ENCODE data around the gene CWC15. TPM values are rescaled to one million over a fixed set of nuclear protein-coding genes. Genes with fewer than 3 reads are reported as not detected.
"Not testable (repeated sequence)": the region's sequence is repeated elsewhere in the genome, so short reads cannot be mapped to it uniquely, and the experiment has no call there.

Gene CWC15
- total RNA-seq = 89.5 TPM

GRCh38 chr11:94973099-94973968, at the start of gene CWC15, which contains the start of gene KDM4D:
TSS of gene CWC15 (minus strand) at chr11:94973556. CDS start at chr11:94972185, 1,371 bp downstream.
TSS of gene KDM4D (plus strand) at chr11:94973709. CDS start at chr11:94997373, 23,664 bp downstream.
- Histone ChIP-seq H3K4me1 (ENCODE audit: insufficient read depth, low read length) (peaks cover 10% of the 10 kb centered on the region), H3K27me3 (ENCODE audit: insufficient read depth, low read length) (no peaks in the 10 kb centered on the region), H3K4me3 (ENCODE audit: low read length) (peak within 1 kb of the TSS; percentile 89), H3K9me3 (ENCODE audit: low read depth, low read length) (no peaks in the 10 kb centered on the region)

GRCh38 chr11:95021468-95021867, 48.1 kb upstream of the CWC15 start:
- not testable (repeated sequence) for H3K4me3 ChIP-seq (ENCODE audit: low read length); H3K27me3 ChIP-seq (ENCODE audit: insufficient read depth, low read length); H3K4me1 ChIP-seq (ENCODE audit: insufficient read depth, low read length); H3K9me3 ChIP-seq (ENCODE audit: low read depth, low read length)

- Histone ChIP-seq H3K27me3 (ENCODE audit: insufficient read depth, low read length) (peaks cover 5% of the 10 kb centered on the region), H3K9me3 (ENCODE audit: low read depth, low read length) (no peaks in the 10 kb centered on the region), H3K4me1 (ENCODE audit: insufficient read depth, low read length) (no peaks in the 10 kb centered on the region), H3K4me3 (ENCODE audit: low read length) (no peak overlapping the region)
Observed at GRCh38 chr11:95016139-95016538, 42.8 kb upstream of the CWC15 start.

GRCh38 chr11:95014184-95014821, 40.9 kb upstream of the CWC15 start:
- no peaks in the 10 kb centered on the region for H3K9me3 ChIP-seq (ENCODE audit: low read depth, low read length)
- H3K27me3 ChIP-seq (ENCODE audit: insufficient read depth, low read length) = peaks cover 5% of the 10 kb centered on the region
- H3K4me3 ChIP-seq (ENCODE audit: low read length) = no peak overlapping the region
- no peaks in the 10 kb centered on the region for H3K4me1 ChIP-seq (ENCODE audit: insufficient read depth, low read length)

GRCh38 chr11:95011376-95011775, 38.0 kb upstream of the CWC15 start:
- Histone ChIP-seq H3K9me3 (ENCODE audit: low read depth, low read length) (no peaks in the 10 kb centered on the region), H3K4me3 (ENCODE audit: low read length) (no peak overlapping the region), H3K4me1 (ENCODE audit: insufficient read depth, low read length) (no peaks in the 10 kb centered on the region), H3K27me3 (ENCODE audit: insufficient read depth, low read length) (peaks cover 14% of the 10 kb centered on the region)

- no peaks in the 10 kb centered on the region for H3K9me3 ChIP-seq (ENCODE audit: low read depth, low read length)
- H3K27me3 ChIP-seq (ENCODE audit: insufficient read depth, low read length) = peaks cover 9% of the 10 kb centered on the region
- no peak overlapping the region for H3K4me3 ChIP-seq (ENCODE audit: low read length)
- H3K4me1 ChIP-seq (ENCODE audit: insufficient read depth, low read length) = no peaks in the 10 kb centered on the region
Observed at GRCh38 chr11:95005642-95006041, 32.3 kb upstream of the CWC15 start.

- Histone ChIP-seq H3K27me3 (ENCODE audit: insufficient read depth, low read length) (peaks cover 4% of the 10 kb centered on the region), H3K9me3 (ENCODE audit: low read depth, low read length) (no peaks in the 10 kb centered on the region), H3K4me1 (ENCODE audit: insufficient read depth, low read length) (no peaks in the 10 kb centered on the region), H3K4me3 (ENCODE audit: low read length) (no peak overlapping the region)
Observed at GRCh38 chr11:95003716-95004115, 30.4 kb upstream of the CWC15 start.

- no peaks in the 10 kb centered on the region for H3K4me1 ChIP-seq (ENCODE audit: insufficient read depth, low read length)
- no peak overlapping the region for H3K4me3 ChIP-seq (ENCODE audit: low read length)
- H3K9me3 ChIP-seq (ENCODE audit: low read depth, low read length) = no peaks in the 10 kb centered on the region
- H3K27me3 ChIP-seq (ENCODE audit: insufficient read depth, low read length) = no peaks in the 10 kb centered on the region
Observed at GRCh38 chr11:94998285-94998684, 24.9 kb upstream of the CWC15 start.

GRCh38 chr11:94997437-94997836, 24.1 kb upstream of the CWC15 start:
- no peak overlapping the region for H3K4me3 ChIP-seq (ENCODE audit: low read length)
- no peaks in the 10 kb centered on the region for H3K27me3 ChIP-seq (ENCODE audit: insufficient read depth, low read length)
- H3K9me3 ChIP-seq (ENCODE audit: low read depth, low read length) = no peaks in the 10 kb centered on the region
- H3K4me1 ChIP-seq (ENCODE audit: insufficient read depth, low read length) = no peaks in the 10 kb centered on the region

GRCh38 chr11:94993400-94993943, 20.1 kb upstream of the CWC15 start:
- Histone ChIP-seq H3K9me3 (ENCODE audit: low read depth, low read length) (no peaks in the 10 kb centered on the region), H3K27me3 (ENCODE audit: insufficient read depth, low read length) (peaks cover 5% of the 10 kb centered on the region), H3K4me3 (ENCODE audit: low read length) (no peak overlapping the region), H3K4me1 (ENCODE audit: insufficient read depth, low read length) (no peaks in the 10 kb centered on the region)

GRCh38 chr11:94988748-94989147, 15.4 kb upstream of the CWC15 start:
- no peaks in the 10 kb centered on the region for H3K9me3 ChIP-seq (ENCODE audit: low read depth, low read length)
- H3K4me1 ChIP-seq (ENCODE audit: insufficient read depth, low read length) = no peaks in the 10 kb centered on the region

GRCh38 chr11:94987378-94987777, 14.0 kb upstream of the CWC15 start:
- H3K9me3 ChIP-seq (ENCODE audit: low read depth, low read length) = no peaks in the 10 kb centered on the region
- no peaks in the 10 kb centered on the region for H3K4me1 ChIP-seq (ENCODE audit: insufficient read depth, low read length)
- peaks cover 14% of the 10 kb centered on the region for H3K27me3 ChIP-seq (ENCODE audit: insufficient read depth, low read length)
- H3K4me3 ChIP-seq (ENCODE audit: low read length) = no peak overlapping the region

More at GRCh38 chr11:94988748-94989147, 15.4 kb upstream of the CWC15 start:
- Histone ChIP-seq H3K4me3 (ENCODE audit: low read length) (no peak overlapping the region), H3K27me3 (ENCODE audit: insufficient read depth, low read length) (peaks cover 11% of the 10 kb centered on the region)

GRCh38 chr11:94975599-94975998, 2.2 kb upstream of the CWC15 start:
- Histone ChIP-seq H3K9me3 (ENCODE audit: low read depth, low read length) (no peaks in the 10 kb centered on the region), H3K4me1 (ENCODE audit: insufficient read depth, low read length) (peaks cover 10% of the 10 kb centered on the region), H3K4me3 (ENCODE audit: low read length) (no peak overlapping the region), H3K27me3 (ENCODE audit: insufficient read depth, low read length) (no peaks in the 10 kb centered on the region)

GRCh38 chr11:94974178-94974577, 822 bp upstream of the CWC15 start:
- H3K4me3 ChIP-seq (ENCODE audit: low read length) = peak overlapping the region; percentile 89
- H3K9me3 ChIP-seq (ENCODE audit: low read depth, low read length) = no peaks in the 10 kb centered on the region
- H3K4me1 ChIP-seq (ENCODE audit: insufficient read depth, low read length) = peaks cover 10% of the 10 kb centered on the region
- no peaks in the 10 kb centered on the region for H3K27me3 ChIP-seq (ENCODE audit: insufficient read depth, low read length)

GRCh38 chr11:94972700-94973098, 657 bp downstream of the CWC15 start:
- Histone ChIP-seq H3K4me1 (ENCODE audit: insufficient read depth, low read length) (peaks cover 10% of the 10 kb centered on the region), H3K27me3 (ENCODE audit: insufficient read depth, low read length) (no peaks in the 10 kb centered on the region), H3K4me3 (ENCODE audit: low read length) (peak overlapping the region; percentile 89), H3K9me3 (ENCODE audit: low read depth, low read length) (no peaks in the 10 kb centered on the region)

Measured in mononuclear cell (primary cell).